H9 (cell line): ENCODE measurements around the gene RPS10. TPM values are rescaled to one million over a fixed set of nuclear protein-coding genes. Genes with fewer than 3 reads are reported as not detected.

Experiments
- DNase-seq: peaks from one replicate; pipeline ENCODE4 v3.0.0-alpha.2; 2017
- H2AFZ ChIP-seq: one replicate; pipeline ENCODE4 v1.6.1; 2013; ENCODE audit warnings: mild to moderate bottlenecking, low read length, control low read depth, moderate library complexity
- H2AK5ac ChIP-seq: 2 replicates; pipeline ENCODE4 v1.6.1; 2013; ENCODE audit warnings: low read length, control low read depth, mixed read lengths; ENCODE audit not compliant: insufficient read length
- H2BK120ac ChIP-seq: one replicate; pipeline ENCODE4 v1.6.1; 2013; ENCODE audit warnings: low read depth, mild to moderate bottlenecking, low read length, control low read depth, inconsistent platforms; ENCODE audit not compliant: poor library complexity, severe bottlenecking
- H2BK12ac ChIP-seq: 2 replicates; pipeline ENCODE4 v1.6.1; 2013; ENCODE audit warnings: low read length, control low read depth, mixed read lengths, low read depth; ENCODE audit not compliant: insufficient read length
- H2BK15ac ChIP-seq: 2 replicates; pipeline ENCODE4 v1.6.1; 2013; ENCODE audit warnings: low read depth, low read length, control low read depth
- H2BK20ac ChIP-seq: one replicate; pipeline ENCODE4 v1.6.1; 2013; ENCODE audit warnings: low read depth, mild to moderate bottlenecking, low read length, control low read depth, inconsistent platforms; ENCODE audit not compliant: poor library complexity, severe bottlenecking
- H2BK5ac ChIP-seq: 2 replicates; pipeline ENCODE4 v1.6.1; 2013; ENCODE audit warnings: low read length, control low read depth, mixed read lengths; ENCODE audit not compliant: insufficient read length
- H3K14ac ChIP-seq: 2 replicates; pipeline ENCODE4 v1.6.1; 2013; ENCODE audit warnings: low read length, control low read depth; ENCODE audit not compliant: insufficient read depth
- H3K18ac ChIP-seq: 2 replicates; pipeline ENCODE4 v1.6.1; 2013; ENCODE audit warnings: low read depth, mild to moderate bottlenecking, mixed read lengths, low read length, control low read depth; ENCODE audit not compliant: insufficient read length
- H3K23ac ChIP-seq: 2 replicates; pipeline ENCODE4 v1.6.1; 2013; ENCODE audit warnings: low read length, control low read depth, mixed read lengths, low read depth; ENCODE audit not compliant: insufficient read length
- H3K23me2 ChIP-seq: 2 replicates; pipeline ENCODE4 v1.6.1; 2013; ENCODE audit warnings: low read depth, mild to moderate bottlenecking, mixed read lengths, low read length, control low read depth; ENCODE audit not compliant: insufficient read length, poor library complexity, severe bottlenecking
- H3K27ac ChIP-seq: 2 replicates; pipeline ENCODE4 v1.5.1; 2013; ENCODE audit warnings: low read length, control low read depth, mixed read lengths, low read depth; ENCODE audit not compliant: insufficient read length
- H3K27me3 ChIP-seq: 2 replicates; pipeline ENCODE4 v1.6.1; 2013; ENCODE audit warnings: low read length, control low read depth, inconsistent platforms; ENCODE audit not compliant: insufficient read depth
- H3K4ac ChIP-seq: 2 replicates; pipeline ENCODE4 v1.6.1; 2013; ENCODE audit warnings: low read depth, mild to moderate bottlenecking, control low read depth, inconsistent platforms, low read length, moderate library complexity
- H3K4me1 ChIP-seq: 2 replicates; pipeline ENCODE4 v1.6.1; 2013; ENCODE audit warnings: low read length, control low read depth, inconsistent platforms; ENCODE audit not compliant: insufficient read depth
- H3K4me2 ChIP-seq: 2 replicates; pipeline ENCODE4 v1.6.1; 2013; ENCODE audit warnings: low read length, control low read depth, mixed read lengths; ENCODE audit not compliant: insufficient read length, insufficient read depth
- H3K56ac ChIP-seq: 2 replicates; pipeline ENCODE4 v1.6.1; 2013; ENCODE audit warnings: low read depth, mild to moderate bottlenecking, mixed read lengths, low read length, control low read depth; ENCODE audit not compliant: insufficient read length
- H3K79me1 ChIP-seq: 2 replicates; pipeline ENCODE4 v1.6.1; 2013; ENCODE audit warnings: low read depth, mild to moderate bottlenecking, moderate library complexity, low read length, control low read depth, inconsistent platforms; ENCODE audit not compliant: insufficient read depth, poor library complexity, severe bottlenecking
- H3K79me2 ChIP-seq: 2 replicates; pipeline ENCODE4 v1.6.1; 2013; ENCODE audit warnings: low read length, control low read depth, inconsistent platforms; ENCODE audit not compliant: insufficient read depth
- H3K9ac ChIP-seq: 2 replicates; pipeline ENCODE4 v1.6.1; 2013; ENCODE audit warnings: low read length, control low read depth, mixed read lengths; ENCODE audit not compliant: insufficient read length; ENCODE audit errors: extremely low read depth
- H3K9me3 ChIP-seq: one replicate; pipeline ENCODE4 v1.6.1; 2013; ENCODE audit warnings: low read depth, low read length, inconsistent platforms; ENCODE audit not compliant: control insufficient read depth
- H3T11ph ChIP-seq: one replicate; pipeline ENCODE4 v1.6.1; 2013; ENCODE audit warnings: mild to moderate bottlenecking, low read length, control low read depth, inconsistent platforms
- H4K20me1 ChIP-seq: one replicate; pipeline ENCODE4 v1.6.1; 2013; ENCODE audit not compliant: control insufficient read depth, insufficient read length, insufficient read depth
- H4K5ac ChIP-seq: 2 replicates; pipeline ENCODE4 v1.6.1; 2013; ENCODE audit warnings: low read depth, mild to moderate bottlenecking, mixed read lengths, low read length, control low read depth; ENCODE audit not compliant: insufficient read length
- H4K8ac ChIP-seq: replicated peaks from 2 replicates; pipeline ENCODE4 v1.6.1; 2013; ENCODE audit warnings: low read length, control low read depth, mixed read lengths, low read depth; ENCODE audit not compliant: insufficient read length
- H4K91ac ChIP-seq: 2 replicates; pipeline ENCODE4 v1.6.1; 2013; ENCODE audit warnings: low read depth, mild to moderate bottlenecking, moderate library complexity, mixed read lengths, low read length, control low read depth; ENCODE audit not compliant: insufficient read length
- H3K27ac Mint-ChIP-seq, 3 experiments: 2 replicates in 2 of 3; 3 replicates in 1 of 3; pipeline ENCODE4 v1.8.0; 2020 to 2021; ENCODE audit warnings: mixed read lengths in 3 of 3, mild to moderate bottlenecking in 1 of 3, moderate library complexity in 1 of 3
- H3K27me3 Mint-ChIP-seq: 2 replicates; pipeline ENCODE4 v1.8.0; 2021; ENCODE audit warnings: low read depth, mild to moderate bottlenecking, moderate library complexity, mixed read lengths
- H3K36me3 Mint-ChIP-seq, 3 experiments: 2 replicates in 2 of 3; 3 replicates in 1 of 3; pipeline ENCODE4 v1.8.0; 2020 to 2021; ENCODE audit warnings: low read depth in 3 of 3, mixed read lengths in 3 of 3; ENCODE audit not compliant: insufficient read depth in 1 of 3
- H3K4me1 Mint-ChIP-seq, 2 experiments: 2 replicates each; pipeline ENCODE4 v1.8.0; 2020; ENCODE audit warnings: mixed read lengths in 2 of 2
- H3K4me3 Mint-ChIP-seq, 2 experiments: 2 replicates in 1 of 2; 3 replicates in 1 of 2; pipeline ENCODE4 v1.8.0; 2020 to 2021; ENCODE audit warnings: mild to moderate bottlenecking in 2 of 2, mixed read lengths in 2 of 2, moderate library complexity in 1 of 2
- H3K9me3 Mint-ChIP-seq, 2 experiments: 2 replicates in 1 of 2; 3 replicates in 1 of 2; pipeline ENCODE4 v1.8.0; 2020; ENCODE audit warnings: mild to moderate bottlenecking in 2 of 2, mixed read lengths in 2 of 2, moderate library complexity in 1 of 2
- CTCF ChIP-seq: fragments of 200-600 bp; sonication (generic); conservative IDR thresholded peaks from 3 replicates; pipeline ENCODE4 v1.8.0; 2021; ENCODE audit warnings: antibody characterized with exemption, mild to moderate bottlenecking
- WGBS: extraction: QIAGEN DNeasy Blood & Tissue Kit; methylation state at CpG from one replicate; pipeline ENCODE4 v1.1.7; 2013; ENCODE audit warnings: missing lambda C conversion rate, low lambda C conversion rate, mixed read lengths; ENCODE audit not compliant: insufficient read length; ENCODE audit errors: extremely low coverage; 5-methylcytosine and 5-hydroxymethylcytosine counted together
- total RNA-seq: library from RNA; stranded (reverse); gene quantifications from 2 replicates; pipeline ENCODE4 v1.2.1, GENCODE V29; 2021

RPS10 gene
- total RNA-seq, 1 experiment from 2014 or later: 2,330 TPM

DNA sequence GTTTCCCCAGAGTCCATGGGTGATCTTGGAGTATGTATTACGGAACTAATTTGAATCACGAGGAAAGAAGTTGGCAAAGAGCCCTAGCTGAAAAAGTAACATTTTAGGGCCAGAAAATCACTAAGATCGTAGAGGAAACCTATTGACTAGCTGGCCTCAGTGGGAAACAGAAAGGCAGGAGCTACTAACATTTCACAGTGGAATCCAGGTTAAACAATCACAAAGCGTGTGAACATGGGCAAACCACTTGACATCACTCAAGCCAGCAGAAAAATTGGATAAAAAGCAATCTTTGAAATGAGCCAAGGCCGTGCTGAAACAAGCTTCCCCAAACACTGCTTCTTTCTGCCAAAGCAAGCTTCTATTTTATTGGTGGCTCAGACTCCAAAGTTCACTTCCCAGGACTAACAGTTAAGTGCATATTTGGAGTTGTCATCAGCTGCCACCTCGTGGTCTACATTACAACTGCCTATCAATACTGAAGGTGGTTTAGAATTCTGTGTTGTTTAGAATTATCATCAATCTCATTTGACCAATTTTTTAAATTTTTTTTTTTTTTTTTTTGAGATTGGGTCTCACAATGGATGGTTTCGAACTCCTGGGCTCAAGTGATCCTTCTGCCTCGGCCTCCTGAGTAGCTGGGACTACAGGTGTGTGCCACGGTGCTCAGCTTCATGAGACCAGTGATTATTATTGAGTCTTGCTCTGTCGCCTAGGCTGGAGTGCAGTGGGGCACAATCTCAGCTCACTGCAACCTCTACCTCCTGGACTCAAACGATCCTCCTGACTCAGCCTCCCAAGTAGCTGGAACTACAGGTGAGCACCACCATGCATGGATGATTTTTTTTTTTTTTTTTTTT, 10.6 kb downstream of the RPS10 start:
- Histone ChIP-seq H2BK15ac (no peak overlapping the region), H4K91ac (no peak overlapping the region), H3K4me2 (no peak overlapping the region), H3K79me2 (no peaks in the 10 kb centered on the region), H3K4ac (no peak overlapping the region), H3K14ac (no peak overlapping the region), H2AK5ac (no peak overlapping the region), H4K20me1 (no peaks in the 10 kb centered on the region), H3K18ac (no peak overlapping the region), H2BK5ac (no peak overlapping the region), H3K23ac (no peak overlapping the region), H4K5ac (no peak overlapping the region), H3K56ac (no peak overlapping the region), H2BK120ac (no peak overlapping the region), H3K9ac (no peak overlapping the region), H2AFZ (no peak overlapping the region), H3K23me2 (no peaks in the 10 kb centered on the region), H2BK20ac (no peak overlapping the region), H3K9me3 (no peaks in the 10 kb centered on the region), H3K79me1 (no peaks in the 10 kb centered on the region), H2BK12ac (no peak overlapping the region), H4K8ac (no peak overlapping the region), H3K27ac (no peak overlapping the region), H3K4me1 (no peaks in the 10 kb centered on the region), H3K27me3 (no peaks in the 10 kb centered on the region), H3T11ph (no peak overlapping the region)
- H3K36me3 Mint-ChIP-seq: peaks cover 34 to 59% (median 44%) of the 10 kb centered on the region in 3 experiments
- H3K27me3 Mint-ChIP-seq: no peaks in the 10 kb centered on the region
- no CpG with 5 or more reads among the region's 11 CpGs for WGBS
- H3K9me3 Mint-ChIP-seq: no peaks in the 10 kb centered on the region
- H3K4me1 Mint-ChIP-seq: no peaks in the 10 kb centered on the region
- peak overlapping the region in 2 of 3 experiments; percentile 66 to 77; a peak in 4 of 7 replicates for H3K27ac Mint-ChIP-seq
- no peak for DNase-seq
- TF ChIP-seq CTCF: peak; percentile 49; the same call in 2 of the 3 replicates
- no peak overlapping the region for H3K4me3 Mint-ChIP-seq
